DMS114 treated with DMSO at 0.1 percent for 48 hours (cell line): ENCODE results near the gene STARD3.
A peak's percentile ranks its signal among the peaks of the same experiment; 100 is the strongest.

Experiments
- DNase-seq: peaks from one replicate; lab custom pipeline; 2025; ENCODE audit not compliant: unreplicated experiment; lab: John Stamatoyannopoulos, UW

STARD3 gene

DNA sequence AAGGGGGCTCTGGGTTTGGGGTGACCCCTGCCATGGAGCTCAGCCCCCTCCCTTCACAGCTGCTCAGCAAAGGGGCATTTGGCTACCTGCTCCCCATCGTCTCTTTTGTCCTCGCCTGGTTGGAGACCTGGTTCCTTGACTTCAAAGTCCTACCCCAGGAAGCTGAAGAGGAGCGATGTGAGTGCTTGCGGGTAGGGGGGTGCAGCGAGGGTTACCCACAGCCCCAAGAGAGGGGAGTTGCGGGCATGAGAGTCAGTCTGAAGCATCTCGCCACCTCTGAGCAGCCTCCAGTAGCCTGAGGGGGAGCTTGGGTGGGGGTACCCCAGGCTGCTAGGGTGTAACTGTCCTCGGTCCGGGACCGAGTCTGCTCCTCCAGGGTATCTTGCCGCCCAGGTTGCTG is 21.4 kb downstream of the STARD3 start:
- DNase-seq = no peak

- no peak for DNase-seq
Observed at GRCh38 chr17:39658760-39659159, 21.8 kb downstream of the STARD3 start.

- DNase-seq = no peak
Observed at GRCh38 chr17:39659279-39660010, 22.5 kb downstream of the STARD3 start.

DNA sequence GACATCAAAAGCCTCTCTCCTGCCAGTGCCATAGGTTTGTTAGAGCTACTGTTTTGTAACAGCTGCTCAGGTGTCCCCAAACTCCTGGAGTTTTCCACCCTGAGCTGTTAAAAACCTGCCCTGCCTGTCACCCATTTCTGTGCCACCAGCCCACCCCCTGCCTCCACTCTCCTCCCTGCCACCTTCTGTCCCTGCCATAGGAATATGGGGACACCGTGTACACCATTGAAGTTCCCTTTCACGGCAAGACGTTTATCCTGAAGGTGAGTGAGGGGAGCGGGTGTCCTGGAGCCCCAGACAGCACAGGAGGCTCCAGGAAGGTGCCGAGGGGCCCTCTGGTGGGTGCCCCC is 23.0 kb downstream of the STARD3 start:
- DNase-seq = no peak

GRCh38 chr17:39660397-39661385 is 23.7 kb downstream of the STARD3 start:
- no peak for DNase-seq

DNA sequence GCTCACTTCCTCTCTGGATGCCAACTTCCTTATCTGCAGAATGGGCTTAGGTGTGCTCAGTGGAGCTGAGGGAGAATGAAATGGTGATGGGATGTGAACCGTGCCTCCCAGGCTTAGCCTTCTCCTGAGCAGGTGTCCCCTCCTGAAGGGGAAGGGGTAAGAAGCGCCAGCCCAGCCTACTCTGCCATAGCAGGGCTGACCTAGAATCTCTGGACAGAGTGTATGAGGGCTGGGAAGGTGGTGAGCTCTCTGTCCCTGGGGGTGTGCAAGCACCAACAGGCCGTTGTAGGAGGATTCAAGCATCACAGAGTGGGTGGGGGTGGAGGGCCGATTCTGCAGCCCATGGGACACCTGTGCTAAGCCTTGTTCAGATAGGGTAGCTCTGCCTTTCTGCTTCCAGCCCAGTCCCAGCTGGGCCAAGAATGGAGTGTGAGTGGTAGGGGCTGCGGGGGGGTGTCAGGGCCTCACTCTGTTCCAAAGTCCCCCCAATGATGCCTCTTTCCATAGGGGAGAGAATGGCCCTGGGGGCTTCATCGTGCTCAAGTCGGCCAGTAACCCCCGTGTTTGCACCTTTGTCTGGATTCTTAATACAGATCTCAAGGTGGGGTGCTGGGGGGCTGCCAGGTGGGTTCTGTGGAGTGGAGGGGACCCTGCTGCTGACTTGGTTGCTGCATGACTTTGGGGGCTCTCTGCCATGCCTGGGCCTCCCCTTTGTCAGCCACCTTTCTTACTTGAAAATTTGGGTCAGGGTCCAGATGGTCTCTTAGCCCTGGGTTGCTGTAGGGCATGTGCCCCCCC is 25.0 kb downstream of the STARD3 start:
- no peak for DNase-seq

DNA sequence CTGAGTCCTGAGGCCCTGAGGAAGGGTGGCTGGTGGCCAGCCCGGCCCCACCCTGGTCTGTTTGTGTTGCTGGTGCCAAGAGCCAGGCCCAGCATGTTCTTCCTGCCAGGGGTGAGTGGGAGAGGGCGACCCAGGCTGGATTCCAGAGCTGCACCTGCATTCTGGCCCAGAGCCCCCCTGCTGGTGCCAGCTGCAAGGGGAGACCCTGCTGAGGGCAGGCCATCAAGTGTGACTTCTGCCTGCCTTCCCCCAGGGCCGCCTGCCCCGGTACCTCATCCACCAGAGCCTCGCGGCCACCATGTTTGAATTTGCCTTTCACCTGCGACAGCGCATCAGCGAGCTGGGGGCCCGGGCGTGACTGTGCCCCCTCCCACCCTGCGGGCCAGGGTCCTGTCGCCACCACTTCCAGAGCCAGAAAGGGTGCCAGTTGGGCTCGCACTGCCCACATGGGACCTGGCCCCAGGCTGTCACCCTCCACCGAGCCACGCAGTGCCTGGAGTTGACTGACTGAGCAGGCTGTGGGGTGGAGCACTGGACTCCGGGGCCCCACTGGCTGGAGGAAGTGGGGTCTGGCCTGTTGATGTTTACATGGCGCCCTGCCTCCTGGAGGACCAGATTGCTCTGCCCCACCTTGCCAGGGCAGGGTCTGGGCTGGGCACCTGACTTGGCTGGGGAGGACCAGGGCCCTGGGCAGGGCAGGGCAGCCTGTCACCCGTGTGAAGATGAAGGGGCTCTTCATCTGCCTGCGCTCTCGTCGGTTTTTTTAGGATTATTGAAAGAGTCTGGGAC is 25.8 kb downstream of the STARD3 start:
- no peak for DNase-seq

DNA sequence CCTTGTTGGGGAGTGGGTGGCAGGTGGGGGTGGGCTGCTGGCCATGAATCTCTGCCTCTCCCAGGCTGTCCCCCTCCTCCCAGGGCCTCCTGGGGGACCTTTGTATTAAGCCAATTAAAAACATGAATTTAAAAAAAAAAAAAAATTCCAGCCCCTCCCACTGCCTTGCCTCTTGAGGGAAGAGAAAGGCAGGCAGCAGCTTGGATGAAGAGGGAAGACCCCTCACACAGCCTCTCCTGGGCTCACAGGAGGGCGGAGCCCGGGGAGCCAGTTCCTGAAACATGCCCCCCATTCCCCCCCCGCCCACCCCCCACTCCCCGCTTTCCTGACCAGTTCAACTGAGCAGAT is 26.4 kb downstream of the STARD3 start:
- no peak for DNase-seq

DNA sequence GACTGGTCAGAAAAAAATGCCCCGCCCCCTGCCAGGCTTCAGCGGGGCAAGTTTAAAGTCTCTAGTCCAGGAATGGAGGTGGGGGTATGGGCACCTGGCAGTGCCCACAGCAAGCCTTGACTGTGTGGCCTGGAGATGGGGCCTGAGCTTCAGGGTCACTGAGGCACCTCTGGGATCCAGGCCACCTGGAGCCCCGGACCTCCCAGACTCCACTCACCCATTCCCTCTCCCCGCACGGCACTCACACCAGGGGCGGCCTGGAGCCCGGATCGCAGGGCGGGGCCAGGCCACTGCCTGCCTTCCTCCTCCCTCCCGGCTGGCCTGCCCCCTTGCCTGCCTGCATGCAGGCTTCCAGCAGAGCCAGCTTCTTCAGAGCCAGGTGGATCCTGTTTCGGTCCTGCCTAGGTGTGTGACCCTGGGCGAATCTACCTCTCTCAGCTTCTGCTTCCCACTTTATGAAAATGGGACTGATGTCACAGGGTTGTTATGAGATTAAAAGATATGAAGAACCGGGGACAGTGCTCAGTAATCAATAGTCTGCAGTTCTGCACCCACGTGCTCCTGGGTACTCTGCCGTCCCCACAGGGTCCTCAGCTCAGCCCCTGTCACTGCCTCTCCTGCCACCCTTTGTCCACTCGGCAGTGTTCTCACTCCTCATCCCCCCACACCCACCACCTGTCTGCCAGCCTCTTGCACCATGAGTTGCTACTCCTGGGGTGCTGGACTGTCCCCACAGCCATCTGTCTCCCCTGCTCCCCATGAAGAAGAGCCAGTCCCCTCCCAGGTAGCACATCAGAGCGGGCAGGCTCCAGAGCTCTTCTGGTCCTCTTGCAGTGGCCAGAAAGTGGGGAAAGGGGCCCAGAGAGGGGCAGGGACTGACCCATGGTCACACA is 27.0 kb downstream of the STARD3 start:
- no peak for DNase-seq

DNA sequence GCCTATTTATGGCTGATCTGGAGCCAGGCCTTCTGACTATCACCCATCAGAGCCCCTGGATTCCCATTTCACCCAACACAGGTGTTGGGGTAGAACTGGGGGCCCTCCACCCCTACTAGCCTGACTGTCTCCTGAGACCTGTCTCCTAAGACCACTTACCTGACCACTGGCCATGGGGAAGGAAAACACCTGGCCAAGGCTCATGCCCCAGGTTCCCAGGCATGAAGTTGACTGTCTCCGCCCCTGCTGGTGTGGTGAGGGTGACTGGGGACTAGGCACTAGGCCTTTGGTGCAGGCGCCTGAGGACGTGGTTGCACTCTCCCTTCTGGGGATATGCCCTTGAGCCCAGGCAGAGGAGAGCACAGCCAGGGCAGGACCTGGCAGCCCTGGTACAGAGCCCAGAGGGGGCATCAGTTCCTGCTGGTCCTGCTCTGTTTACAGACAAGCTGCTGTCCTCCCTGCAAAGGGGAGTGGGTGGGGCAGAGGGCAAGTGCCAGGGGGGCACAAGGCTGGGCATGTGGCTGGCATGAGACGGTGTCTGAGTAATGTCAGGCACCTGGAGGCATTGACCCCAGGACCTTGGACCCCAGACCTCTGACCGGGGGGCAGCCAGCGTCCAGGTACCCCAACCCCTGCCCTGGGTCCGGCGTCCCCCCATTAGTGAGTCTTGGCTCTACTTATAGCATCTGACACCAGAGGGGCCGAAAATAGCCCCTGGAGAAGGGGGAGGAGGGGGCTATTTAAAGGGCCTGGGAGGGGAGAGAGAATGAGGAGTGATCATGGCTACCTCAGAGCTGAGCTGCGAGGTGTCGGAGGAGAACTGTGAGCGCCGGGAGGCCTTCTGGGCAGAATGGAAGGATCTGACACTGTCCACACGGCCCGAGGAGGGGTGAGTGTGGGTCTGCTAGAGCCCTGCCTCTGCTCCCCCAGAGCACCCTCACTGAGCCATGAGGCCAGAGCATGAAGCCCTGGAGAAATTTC is 27.9 kb downstream of the STARD3 start, which contains the start of gene TCAP:
Gene TCAP, plus strand, starts transcription at position 769 of the 981 bp plus-strand sequence. Its CDS starts 11 bp downstream, at position 780.
- DNase-seq = no peak

GRCh38 chr17:39665642-39666224 is 28.8 kb downstream of the STARD3 start:
- DNase-seq = peak; percentile 14

- DNase-seq = no peak
Observed at GRCh38 chr17:39666231-39666600, 29.3 kb downstream of the STARD3 start.

- DNase-seq = no peak
Observed at GRCh38 chr17:39666601-39667261, 29.8 kb downstream of the STARD3 start.

DNA sequence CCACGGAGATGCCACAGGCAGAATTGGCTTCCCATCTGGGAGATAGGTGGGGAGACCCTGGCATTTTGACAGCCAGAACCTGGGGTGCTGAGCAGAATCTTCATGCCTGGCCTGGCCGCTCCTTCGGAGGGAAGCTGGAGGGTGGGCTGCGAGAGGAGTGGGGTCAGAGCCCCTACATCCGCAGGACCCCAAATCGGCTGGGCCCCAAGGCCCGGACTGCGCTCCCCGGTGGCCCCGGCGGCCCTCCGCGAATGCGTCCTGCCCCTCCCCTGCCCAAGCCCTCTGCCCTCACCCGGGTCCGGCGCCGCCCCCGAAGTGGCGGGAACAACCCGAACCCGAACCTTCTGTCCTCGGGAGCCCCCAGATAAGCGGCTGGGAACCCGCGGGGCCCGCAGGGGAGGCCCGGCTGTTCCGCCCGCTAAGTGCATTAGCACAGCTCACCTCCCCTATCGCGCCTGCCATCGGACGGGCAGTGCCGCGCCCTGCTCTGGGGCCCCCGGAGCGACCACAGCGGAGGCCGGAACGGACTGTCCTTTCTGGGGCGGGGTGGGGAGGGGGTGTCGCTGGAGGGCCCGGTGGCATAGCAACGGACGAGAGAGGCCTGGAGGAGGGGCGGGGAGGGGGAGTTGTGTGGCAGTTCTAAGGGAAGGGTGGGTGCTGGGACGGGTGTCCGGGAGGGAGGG is 30.5 kb downstream of the STARD3 start:
- DNase-seq = no peak

- DNase-seq = peak; percentile 25
Observed at GRCh38 chr17:39667945-39668924, 31.3 kb downstream of the STARD3 start, which contains the start of gene PNMT. Gene PNMT, plus strand, starts transcription at chr17:39668453. Its CDS starts 23 bp downstream, at chr17:39668476.
